WTC11 (cell line): Measurements from ENCODE around the gene TIMM29. TPM values are rescaled to one million over a fixed set of nuclear protein-coding genes. Genes with fewer than 3 reads are reported as not detected.

Experiments
- ATAC-seq: fragments of 200-7000 bp; cut with Tn5 transposase; 2 replicates; pipeline ENCODE4 v1.10.0; 2021; ENCODE audit warnings: mild to moderate bottlenecking, moderate library complexity
- CTCF ChIA-PET: fragments of 300-600 bp; sonication (Branson Sonifier 250); formaldehyde crosslinking; loops from one replicate; lab custom pipeline; 2021; ENCODE audit warnings: antibody characterized with exemption; lab: Charles Lee
- POLR2A ChIA-PET: fragments of 350-600 bp; sonication (Branson Sonifier 250); formaldehyde crosslinking; loops from one replicate; lab custom pipeline; 2021; ENCODE audit warnings: antibody characterized with exemption; lab: Charles Lee
- DNase-seq: peaks from one replicate; pipeline ENCODE4 v3.0.0; 2021; ENCODE audit warnings: low spot score
- H3K27ac Mint-ChIP-seq: 2 replicates; pipeline ENCODE4 v1.8.0; 2021; ENCODE audit warnings: mixed read lengths
- H3K27me3 Mint-ChIP-seq: 2 replicates; pipeline ENCODE4 v1.8.0; 2021; ENCODE audit warnings: low read depth, mild to moderate bottlenecking, moderate library complexity, mixed read lengths
- H3K36me3 Mint-ChIP-seq: 2 replicates; pipeline ENCODE4 v1.8.0; 2021; ENCODE audit warnings: mixed read lengths
- H3K4me1 Mint-ChIP-seq: 2 replicates; pipeline ENCODE4 v1.8.0; 2022; ENCODE audit warnings: mixed read lengths
- H3K4me3 Mint-ChIP-seq: 2 replicates; pipeline ENCODE4 v1.8.0; 2021; ENCODE audit warnings: mild to moderate bottlenecking, moderate library complexity, mixed read lengths
- H3K9me3 Mint-ChIP-seq: 2 replicates; pipeline ENCODE4 v1.8.0; 2021; ENCODE audit warnings: mixed read lengths
- AR ChIP-seq: fragments of 250-450 bp; sonication (Bioruptor Pico); IDR thresholded peaks from 2 replicates; pipeline ENCODE4 v1.9.0; 2021; ENCODE audit warnings: mild to moderate bottlenecking
- ETV6 ChIP-seq: sonication (generic); formaldehyde crosslinking; IDR thresholded peaks from 2 replicates; pipeline ENCODE4 v1.8.1; 2022; ENCODE audit warnings: mild to moderate bottlenecking, missing genetic modification reagents
- HMGA2 ChIP-seq: fragments of 250-450 bp; sonication (Bioruptor Pico); IDR thresholded peaks from 2 replicates; pipeline ENCODE4 v1.4.0; 2021; ENCODE audit warnings: mild to moderate bottlenecking, moderate library complexity
- HMGXB4 ChIP-seq: sonication (generic); formaldehyde crosslinking; IDR thresholded peaks from 2 replicates; pipeline ENCODE4 v1.8.1; 2023; ENCODE audit warnings: mild to moderate bottlenecking, moderate library complexity, missing genetic modification reagents
- IRF2 ChIP-seq: sonication (generic); formaldehyde crosslinking; IDR thresholded peaks from 2 replicates; pipeline ENCODE4 v1.8.0; 2022; ENCODE audit warnings: low read depth, missing genetic modification reagents, borderline replicate concordance
- MLX ChIP-seq: sonication (generic); formaldehyde crosslinking; IDR thresholded peaks from 2 replicates; pipeline ENCODE4 v1.8.1; 2023; ENCODE audit warnings: mild to moderate bottlenecking, missing genetic modification reagents, moderate library complexity
- NFYB ChIP-seq: sonication (generic); formaldehyde crosslinking; conservative IDR thresholded peaks from 2 replicates; pipeline ENCODE4 v1.8.0; 2022; ENCODE audit warnings: low read depth, missing genetic modification reagents
- RORB ChIP-seq: fragments of 250-450 bp; sonication (Bioruptor Pico); IDR thresholded peaks from 2 replicates; pipeline ENCODE4 v1.9.0; 2021; ENCODE audit warnings: mild to moderate bottlenecking
- SMAD4 ChIP-seq: sonication (generic); formaldehyde crosslinking; IDR thresholded peaks from 2 replicates; pipeline ENCODE4 v1.8.0; 2022; ENCODE audit warnings: mild to moderate bottlenecking, missing genetic modification reagents
- TEAD4 ChIP-seq: sonication (generic); formaldehyde crosslinking; IDR thresholded peaks from 2 replicates; pipeline ENCODE4 v1.8.0; 2022; ENCODE audit warnings: mild to moderate bottlenecking, missing genetic modification reagents
- ZNF121 ChIP-seq: sonication (generic); formaldehyde crosslinking; IDR thresholded peaks from 2 replicates; pipeline ENCODE4 v1.8.0; 2023; ENCODE audit warnings: missing genetic modification reagents
- ZNF138 ChIP-seq: sonication (generic); formaldehyde crosslinking; conservative IDR thresholded peaks from 2 replicates; pipeline ENCODE4 v1.8.1; 2022; ENCODE audit warnings: mild to moderate bottlenecking, moderate library complexity, missing genetic modification reagents
- total RNA-seq: library from RNA; stranded (reverse); gene quantifications from 3 replicates; pipeline ENCODE4 v1.2.3, GENCODE V29; 2021
- TF ChIP-seq, protein P1 (sequence below): sonication (generic); formaldehyde crosslinking; IDR thresholded peaks from 2 replicates; pipeline ENCODE4 v1.8.1; 2022; ENCODE audit warnings: mild to moderate bottlenecking, missing genetic modification reagents, moderate library complexity, borderline replicate concordance
- TF ChIP-seq, protein P2 (sequence below): sonication (generic); formaldehyde crosslinking; IDR thresholded peaks from 2 replicates; pipeline ENCODE4 v1.8.1; 2022; ENCODE audit warnings: low read depth, missing genetic modification reagents, borderline replicate concordance
- TF ChIP-seq, protein P3 (sequence below): fragments of 250-450 bp; sonication (Bioruptor Pico); conservative IDR thresholded peaks from 2 replicates; pipeline ENCODE4 v1.9.0; 2021; ENCODE audit warnings: mild to moderate bottlenecking
- TF ChIP-seq, protein P4 (sequence below): sonication (generic); formaldehyde crosslinking; IDR thresholded peaks from 2 replicates; pipeline ENCODE4 v1.8.0; 2022; ENCODE audit warnings: mild to moderate bottlenecking, missing genetic modification reagents
- TF ChIP-seq, protein P5 (sequence below): sonication (generic); formaldehyde crosslinking; IDR thresholded peaks from 2 replicates; pipeline ENCODE4 v1.8.0; 2023; ENCODE audit warnings: missing genetic modification reagents, mild to moderate bottlenecking, borderline replicate concordance

Gene TIMM29
- total RNA-seq, 1 experiment from 2014 or later: 33.8 TPM

GRCh38 chr19:10895363-10895762, 33.2 kb upstream of the TIMM29 start (continued):
- TF ChIP-seq, protein P1, sequence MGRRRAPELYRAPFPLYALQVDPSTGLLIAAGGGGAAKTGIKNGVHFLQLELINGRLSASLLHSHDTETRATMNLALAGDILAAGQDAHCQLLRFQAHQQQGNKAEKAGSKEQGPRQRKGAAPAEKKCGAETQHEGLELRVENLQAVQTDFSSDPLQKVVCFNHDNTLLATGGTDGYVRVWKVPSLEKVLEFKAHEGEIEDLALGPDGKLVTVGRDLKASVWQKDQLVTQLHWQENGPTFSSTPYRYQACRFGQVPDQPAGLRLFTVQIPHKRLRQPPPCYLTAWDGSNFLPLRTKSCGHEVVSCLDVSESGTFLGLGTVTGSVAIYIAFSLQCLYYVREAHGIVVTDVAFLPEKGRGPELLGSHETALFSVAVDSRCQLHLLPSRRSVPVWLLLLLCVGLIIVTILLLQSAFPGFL (CRISPR knock-in tag): no peak

DNA sequence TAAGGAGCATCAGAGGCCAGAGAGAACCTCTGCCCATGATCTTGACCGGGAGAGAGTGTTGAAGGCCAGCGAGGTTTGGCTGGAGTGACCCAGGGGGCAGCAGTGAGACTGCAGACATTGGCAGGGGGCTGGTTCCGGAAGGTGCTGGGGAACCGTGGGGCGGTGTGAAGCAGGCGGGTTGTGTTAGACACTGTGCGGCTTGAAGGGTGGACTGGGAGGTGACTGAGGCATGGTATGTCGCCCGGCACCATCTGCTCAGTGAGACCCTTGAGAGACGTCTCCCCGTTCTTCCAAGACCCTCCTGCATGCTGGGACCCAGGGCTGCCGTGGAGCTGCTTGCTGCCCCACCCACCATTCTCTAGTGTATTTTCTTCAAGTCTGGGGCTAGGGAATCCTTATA, 32.7 kb upstream of the TIMM29 start:
- Mint-ChIP-seq H3K9me3 (no peaks in the 10 kb centered on the region), H3K27ac (peak overlapping the region; percentile 39), H3K4me3 (no peak overlapping the region), H3K27me3 (no peaks in the 10 kb centered on the region), H3K36me3 (no peaks in the 10 kb centered on the region), H3K4me1 (peaks cover 49% of the 10 kb centered on the region)
- DNase-seq (peak; percentile 64), ATAC-seq (peak; percentile 54)
- ChIA-PET CTCF (interaction anchor here (0.6 to 2.4 kb wide), 12 partner anchors 8 to 111 kb away, joined by 3 to 10 read pairs (median 4); no protein-coding TSS in a partner anchor), POLR2A (no interaction called here)
- TF ChIP-seq TEAD4 (no peak), IRF2 (no peak), SMAD4 (CRISPR knock-in tag) (no peak), ETV6 (CRISPR knock-in tag) (no peak), AR (CRISPR knock-in tag) (no peak), HMGA2 (CRISPR knock-in tag) (no peak), RORB (CRISPR knock-in tag) (no peak), ZNF138 (CRISPR knock-in tag) (no peak), ZNF121 (CRISPR knock-in tag) (no peak), NFYB (CRISPR knock-in tag) (no peak), MLX (no peak), HMGXB4 (CRISPR knock-in tag) (no peak)
- TF ChIP-seq, protein P2, sequence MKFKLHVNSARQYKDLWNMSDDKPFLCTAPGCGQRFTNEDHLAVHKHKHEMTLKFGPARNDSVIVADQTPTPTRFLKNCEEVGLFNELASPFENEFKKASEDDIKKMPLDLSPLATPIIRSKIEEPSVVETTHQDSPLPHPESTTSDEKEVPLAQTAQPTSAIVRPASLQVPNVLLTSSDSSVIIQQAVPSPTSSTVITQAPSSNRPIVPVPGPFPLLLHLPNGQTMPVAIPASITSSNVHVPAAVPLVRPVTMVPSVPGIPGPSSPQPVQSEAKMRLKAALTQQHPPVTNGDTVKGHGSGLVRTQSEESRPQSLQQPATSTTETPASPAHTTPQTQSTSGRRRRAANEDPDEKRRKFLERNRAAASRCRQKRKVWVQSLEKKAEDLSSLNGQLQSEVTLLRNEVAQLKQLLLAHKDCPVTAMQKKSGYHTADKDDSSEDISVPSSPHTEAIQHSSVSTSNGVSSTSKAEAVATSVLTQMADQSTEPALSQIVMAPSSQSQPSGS: no peak
- TF ChIP-seq, protein P3, sequence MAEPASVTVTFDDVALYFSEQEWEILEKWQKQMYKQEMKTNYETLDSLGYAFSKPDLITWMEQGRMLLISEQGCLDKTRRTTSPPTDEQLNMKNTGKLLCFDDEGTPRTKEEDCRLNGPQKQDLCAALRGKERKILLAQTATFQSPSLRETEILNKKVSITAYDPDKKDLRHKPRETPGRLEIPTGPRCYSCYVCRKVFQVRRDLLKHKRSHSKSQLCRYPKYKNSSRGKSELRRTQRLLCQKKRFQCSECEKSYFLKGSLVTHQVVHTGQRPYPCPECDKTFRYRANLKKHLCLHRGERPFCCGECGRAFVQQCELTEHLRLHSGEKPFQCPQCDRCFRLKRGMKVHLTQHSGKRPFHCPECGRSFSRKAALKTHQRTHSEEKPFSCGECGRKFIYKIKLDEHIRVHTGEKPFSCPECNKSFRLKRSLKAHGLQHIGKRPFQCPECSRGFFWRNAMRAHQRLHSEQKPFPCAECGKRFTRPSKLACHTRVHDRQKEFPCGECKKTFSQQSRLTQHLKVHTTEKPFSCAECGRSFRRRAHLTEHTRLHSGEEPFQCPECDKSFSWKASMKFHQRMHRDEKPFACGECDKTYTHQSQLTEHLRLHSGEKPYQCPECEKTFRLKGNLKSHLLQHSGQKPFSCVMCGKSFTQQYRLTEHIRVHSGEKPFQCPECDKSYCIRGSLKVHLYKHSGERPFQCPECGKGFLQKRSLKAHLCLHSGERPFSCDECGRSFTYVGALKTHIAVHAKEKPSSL: no peak
- TF ChIP-seq, protein P4, sequence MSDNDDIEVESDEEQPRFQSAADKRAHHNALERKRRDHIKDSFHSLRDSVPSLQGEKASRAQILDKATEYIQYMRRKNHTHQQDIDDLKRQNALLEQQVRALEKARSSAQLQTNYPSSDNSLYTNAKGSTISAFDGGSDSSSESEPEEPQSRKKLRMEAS (CRISPR knock-in tag): no peak
- TF ChIP-seq, protein P5, sequence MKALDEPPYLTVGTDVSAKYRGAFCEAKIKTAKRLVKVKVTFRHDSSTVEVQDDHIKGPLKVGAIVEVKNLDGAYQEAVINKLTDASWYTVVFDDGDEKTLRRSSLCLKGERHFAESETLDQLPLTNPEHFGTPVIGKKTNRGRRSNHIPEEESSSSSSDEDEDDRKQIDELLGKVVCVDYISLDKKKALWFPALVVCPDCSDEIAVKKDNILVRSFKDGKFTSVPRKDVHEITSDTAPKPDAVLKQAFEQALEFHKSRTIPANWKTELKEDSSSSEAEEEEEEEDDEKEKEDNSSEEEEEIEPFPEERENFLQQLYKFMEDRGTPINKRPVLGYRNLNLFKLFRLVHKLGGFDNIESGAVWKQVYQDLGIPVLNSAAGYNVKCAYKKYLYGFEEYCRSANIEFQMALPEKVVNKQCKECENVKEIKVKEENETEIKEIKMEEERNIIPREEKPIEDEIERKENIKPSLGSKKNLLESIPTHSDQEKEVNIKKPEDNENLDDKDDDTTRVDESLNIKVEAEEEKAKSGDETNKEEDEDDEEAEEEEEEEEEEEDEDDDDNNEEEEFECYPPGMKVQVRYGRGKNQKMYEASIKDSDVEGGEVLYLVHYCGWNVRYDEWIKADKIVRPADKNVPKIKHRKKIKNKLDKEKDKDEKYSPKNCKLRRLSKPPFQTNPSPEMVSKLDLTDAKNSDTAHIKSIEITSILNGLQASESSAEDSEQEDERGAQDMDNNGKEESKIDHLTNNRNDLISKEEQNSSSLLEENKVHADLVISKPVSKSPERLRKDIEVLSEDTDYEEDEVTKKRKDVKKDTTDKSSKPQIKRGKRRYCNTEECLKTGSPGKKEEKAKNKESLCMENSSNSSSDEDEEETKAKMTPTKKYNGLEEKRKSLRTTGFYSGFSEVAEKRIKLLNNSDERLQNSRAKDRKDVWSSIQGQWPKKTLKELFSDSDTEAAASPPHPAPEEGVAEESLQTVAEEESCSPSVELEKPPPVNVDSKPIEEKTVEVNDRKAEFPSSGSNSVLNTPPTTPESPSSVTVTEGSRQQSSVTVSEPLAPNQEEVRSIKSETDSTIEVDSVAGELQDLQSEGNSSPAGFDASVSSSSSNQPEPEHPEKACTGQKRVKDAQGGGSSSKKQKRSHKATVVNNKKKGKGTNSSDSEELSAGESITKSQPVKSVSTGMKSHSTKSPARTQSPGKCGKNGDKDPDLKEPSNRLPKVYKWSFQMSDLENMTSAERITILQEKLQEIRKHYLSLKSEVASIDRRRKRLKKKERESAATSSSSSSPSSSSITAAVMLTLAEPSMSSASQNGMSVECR (CRISPR knock-in tag): no peak
